ENCODE data around the gene ANXA10. TPM values are rescaled to one million over a fixed set of nuclear protein-coding genes. Genes with fewer than 3 reads are reported as not detected.

Gene ANXA10
- total and polyA plus RNA-seq, 2 donors (not counting 3 experiments of a cell fraction or from before 2014, with no cell fraction given) = not detected

DNA sequence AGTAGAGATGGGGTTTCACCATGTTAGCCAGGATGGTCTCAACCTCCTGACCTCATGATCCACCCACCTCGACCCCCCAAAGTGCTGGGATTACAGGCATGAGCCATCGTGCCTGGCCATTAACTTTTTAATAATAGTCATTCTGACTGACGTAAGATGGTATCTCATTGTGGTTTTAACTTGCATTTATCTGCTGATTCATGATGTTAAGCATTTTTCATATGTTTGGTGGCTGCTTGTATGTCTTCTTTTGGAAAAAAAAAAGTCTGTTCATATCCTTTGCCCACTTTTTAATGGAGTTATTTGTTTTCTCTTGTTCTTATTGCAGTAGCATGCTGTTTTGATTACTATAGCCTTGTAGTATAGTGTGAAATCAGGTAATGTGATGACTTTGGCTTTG lies 45.8 kb downstream of the ANXA10 start:
- no peak overlapping the region for H3K27ac ChIP-seq (ENCODE audit: insufficient read depth, low read depth, low read length)
- dilution Hi-C loops (cut with MboI; ENCODE audit: extremely low pct_ligation_motif_present, low sequenced_read_pairs) (no loop called here), intact Hi-C loops (cut with micrococcal nuclease) (no loop called here)
- H3K4me1 ChIP-seq (ENCODE audit: control insufficient read depth, extremely low read depth, insufficient read depth, low read length) = no peaks in the 10 kb centered on the region
- DNase-seq (ENCODE audit: low read depth, low spot score) = no peak
- no peak overlapping the region for H3K9ac ChIP-seq (replicated peaks; ENCODE audit: extremely low read depth, insufficient read depth, low read length)
- no peaks in the 10 kb centered on the region for H3K27me3 ChIP-seq (ENCODE audit: control insufficient read depth in 2 of 2, insufficient read depth in 2 of 2, low read length in 2 of 2)
- H3K4me3 ChIP-seq (replicated peaks in 1 of 3; ENCODE audit: insufficient read depth in 1 of 3, low read depth in 1 of 3, low read length in 3 of 3) = no peak overlapping the region
- no peaks in the 10 kb centered on the region for H3K9me1 ChIP-seq (replicated peaks; ENCODE audit: control insufficient read depth, extremely low read depth, insufficient read depth, low read length)
- no peak overlapping the region for H2AFZ ChIP-seq (ENCODE audit: low read depth, low read length)
- no peaks in the 10 kb centered on the region for H3K79me2 ChIP-seq (ENCODE audit: control insufficient read depth, insufficient read depth, low read length)
- H3K4me2 ChIP-seq (ENCODE audit: insufficient read depth, low read length) = no peak overlapping the region
- no peaks in the 10 kb centered on the region for H3K9me3 ChIP-seq (replicated peaks; ENCODE audit: control insufficient read depth, insufficient read depth, low read length)
- no TSS peak for BruUV-seq (replicated peaks)
- ChIA-PET CTCF (no interaction called here), POLR2A (no interaction called here)
- TF ChIP-seq EZH2 (IDR thresholded peaks at IDR 0.05; ENCODE audit: borderline replicate concordance, low read depth, low read length, severe bottlenecking) = no peak
- no peak for TF ChIP-seq MYC (IDR thresholded peaks at IDR 0.05; ENCODE audit: low read depth, low read length)
- no peak for TF ChIP-seq FOS (IDR thresholded peaks at IDR 0.05; ENCODE audit: borderline replicate concordance, insufficient read depth, low read length)
- no peak for FAIRE-seq
- H3K36me3 ChIP-seq (ENCODE audit: control insufficient read depth in 2 of 2, extremely low read depth in 1 of 2, insufficient read depth in 2 of 2, low read length in 2 of 2) = no peaks in the 10 kb centered on the region
- no peaks in the 10 kb centered on the region for H4K20me1 ChIP-seq (replicated peaks; ENCODE audit: control insufficient read depth, extremely low read depth, insufficient read depth, low read length)

DNA sequence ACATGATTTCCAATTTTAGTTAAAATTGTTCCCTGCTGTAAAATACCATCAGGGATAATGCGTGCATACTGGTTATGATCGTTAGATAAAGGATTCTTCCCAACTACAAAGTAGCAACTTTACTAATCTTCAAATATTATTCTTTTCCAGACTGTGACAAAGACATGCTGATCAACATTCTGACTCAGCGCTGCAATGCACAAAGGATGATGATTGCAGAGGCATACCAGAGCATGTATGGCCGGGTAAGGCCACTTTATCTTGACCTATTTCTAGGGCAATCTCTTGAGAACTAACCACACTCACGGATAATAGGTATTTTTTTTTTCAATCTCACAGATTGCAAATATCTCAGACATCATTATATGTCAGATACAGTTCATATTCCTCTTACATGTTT lies 47.0 kb downstream of the ANXA10 start:
- H3K36me3 ChIP-seq (ENCODE audit: control insufficient read depth in 2 of 2, extremely low read depth in 1 of 2, insufficient read depth in 2 of 2, low read length in 2 of 2) = no peaks in the 10 kb centered on the region
- POLR2A ChIA-PET = no interaction called here
- H4K20me1 ChIP-seq (replicated peaks; ENCODE audit: control insufficient read depth, extremely low read depth, insufficient read depth, low read length) = no peaks in the 10 kb centered on the region
- no peak overlapping the region for H2AFZ ChIP-seq (ENCODE audit: low read depth, low read length)
- no peak for DNase-seq (ENCODE audit: low read depth, low spot score)
- no peak overlapping the region for H3K9ac ChIP-seq (replicated peaks; ENCODE audit: extremely low read depth, insufficient read depth, low read length)
- CTCF ChIA-PET = no interaction called here
- no peak overlapping the region for H3K4me2 ChIP-seq (ENCODE audit: insufficient read depth, low read length)
- no peaks in the 10 kb centered on the region for H3K9me3 ChIP-seq (replicated peaks; ENCODE audit: control insufficient read depth, insufficient read depth, low read length)
- H3K27me3 ChIP-seq (ENCODE audit: control insufficient read depth in 2 of 2, insufficient read depth in 2 of 2, low read length in 2 of 2) = no peaks in the 10 kb centered on the region
- no TSS peak for BruUV-seq (replicated peaks)
- dilution Hi-C loops (cut with MboI; ENCODE audit: extremely low pct_ligation_motif_present, low sequenced_read_pairs) (no loop called here), intact Hi-C loops (cut with micrococcal nuclease) (no loop called here)
- H3K27ac ChIP-seq (ENCODE audit: insufficient read depth, low read depth, low read length) = no peak overlapping the region
- no peaks in the 10 kb centered on the region for H3K79me2 ChIP-seq (ENCODE audit: control insufficient read depth, insufficient read depth, low read length)
- H3K4me3 ChIP-seq (replicated peaks in 1 of 3; ENCODE audit: insufficient read depth in 1 of 3, low read depth in 1 of 3, low read length in 3 of 3) = no peak overlapping the region
- no peak for TF ChIP-seq GATA2 (IDR thresholded peaks at IDR 0.05; ENCODE audit: insufficient read depth, insufficient read length, low read depth, low read length)
- no peak for TF ChIP-seq FOS (IDR thresholded peaks at IDR 0.05; ENCODE audit: borderline replicate concordance, insufficient read depth, low read length)
- TF ChIP-seq POLR2AphosphoS5 (IDR thresholded peaks at IDR 0.05; ENCODE audit: insufficient read depth, low read depth, low read length) = no peak
- no peak for TF ChIP-seq JUN (IDR thresholded peaks at IDR 0.05; ENCODE audit: borderline replicate concordance, insufficient read depth, insufficient read length, low read depth)
- no peak for TF ChIP-seq EZH2 (IDR thresholded peaks at IDR 0.05; ENCODE audit: borderline replicate concordance, low read depth, low read length, severe bottlenecking)
- TF ChIP-seq, protein P1, sequence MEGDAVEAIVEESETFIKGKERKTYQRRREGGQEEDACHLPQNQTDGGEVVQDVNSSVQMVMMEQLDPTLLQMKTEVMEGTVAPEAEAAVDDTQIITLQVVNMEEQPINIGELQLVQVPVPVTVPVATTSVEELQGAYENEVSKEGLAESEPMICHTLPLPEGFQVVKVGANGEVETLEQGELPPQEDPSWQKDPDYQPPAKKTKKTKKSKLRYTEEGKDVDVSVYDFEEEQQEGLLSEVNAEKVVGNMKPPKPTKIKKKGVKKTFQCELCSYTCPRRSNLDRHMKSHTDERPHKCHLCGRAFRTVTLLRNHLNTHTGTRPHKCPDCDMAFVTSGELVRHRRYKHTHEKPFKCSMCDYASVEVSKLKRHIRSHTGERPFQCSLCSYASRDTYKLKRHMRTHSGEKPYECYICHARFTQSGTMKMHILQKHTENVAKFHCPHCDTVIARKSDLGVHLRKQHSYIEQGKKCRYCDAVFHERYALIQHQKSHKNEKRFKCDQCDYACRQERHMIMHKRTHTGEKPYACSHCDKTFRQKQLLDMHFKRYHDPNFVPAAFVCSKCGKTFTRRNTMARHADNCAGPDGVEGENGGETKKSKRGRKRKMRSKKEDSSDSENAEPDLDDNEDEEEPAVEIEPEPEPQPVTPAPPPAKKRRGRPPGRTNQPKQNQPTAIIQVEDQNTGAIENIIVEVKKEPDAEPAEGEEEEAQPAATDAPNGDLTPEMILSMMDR (IDR thresholded peaks at IDR 0.05; ENCODE audit: extremely low read depth in 1 of 2, insufficient read depth in 1 of 2, low read depth in 1 of 2, low read length in 2 of 2) = no peak
- TF ChIP-seq MYC (IDR thresholded peaks at IDR 0.05; ENCODE audit: low read depth, low read length) = no peak
- TF ChIP-seq, protein P2, sequence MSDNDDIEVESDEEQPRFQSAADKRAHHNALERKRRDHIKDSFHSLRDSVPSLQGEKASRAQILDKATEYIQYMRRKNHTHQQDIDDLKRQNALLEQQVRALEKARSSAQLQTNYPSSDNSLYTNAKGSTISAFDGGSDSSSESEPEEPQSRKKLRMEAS (IDR thresholded peaks at IDR 0.05; ENCODE audit: insufficient read depth, insufficient read length) = no peak
- TF ChIP-seq POLR2A (IDR thresholded peaks at IDR 0.05; ENCODE audit: low read depth, low read length) = no peak
- H3K9me1 ChIP-seq (replicated peaks; ENCODE audit: control insufficient read depth, extremely low read depth, insufficient read depth, low read length) = no peaks in the 10 kb centered on the region
- no peak for FAIRE-seq
- no peaks in the 10 kb centered on the region for H3K4me1 ChIP-seq (ENCODE audit: control insufficient read depth, extremely low read depth, insufficient read depth, low read length)
